Activated T-cell treated with anti-CD3 and anti-CD28 coated beads, Interleukin-2, amount 50 U/mL, for 72 hours (primary cell): ENCODE data around the gene HINFP. TPM values are rescaled to one million over a fixed set of nuclear protein-coding genes. Genes with fewer than 3 reads are reported as not detected.
A peak's percentile ranks its signal among the peaks of the same experiment; 100 is the strongest.
"Not testable (repeated sequence)": the region's sequence is repeated elsewhere in the genome, so short reads cannot be mapped to it uniquely, and the experiment has no call there.

Experiments
- ATAC-seq, 2 donors: fragments of 150-1000 bp; cut with Tn5 transposase; replicated peaks in 1 of 2; 2 replicates each; pipeline ENCODE4 v1.10.0; 2021; ENCODE audit warnings: moderate library complexity in 2 of 2, mild to moderate bottlenecking in 1 of 2
- DNase-seq, 2 donors: peaks; one replicate each; pipeline ENCODE4 v3.0.0; 2021 to 2022; ENCODE audit warnings: mixed read lengths in 1 of 2
- H3K27ac Mint-ChIP-seq: one replicate; pipeline ENCODE4 v1.8.0; 2022; ENCODE audit warnings: mild to moderate bottlenecking, moderate library complexity, mixed read lengths
- H3K27me3 Mint-ChIP-seq: one replicate; pipeline ENCODE4 v1.8.0; 2022; ENCODE audit warnings: low read depth, mixed read lengths
- H3K36me3 Mint-ChIP-seq, 2 donors: one replicate each; pipeline ENCODE4 v1.8.0; 2022; ENCODE audit warnings: mixed read lengths in 2 of 2, mild to moderate bottlenecking in 1 of 2; ENCODE audit not compliant: insufficient read depth in 2 of 2
- H3K4me1 Mint-ChIP-seq: one replicate; pipeline ENCODE4 v1.8.0; 2022; ENCODE audit warnings: low read depth, mixed read lengths
- H3K4me3 Mint-ChIP-seq, 2 donors: one replicate each; pipeline ENCODE4 v1.8.0; 2022; ENCODE audit warnings: mild to moderate bottlenecking in 2 of 2, mixed read lengths in 2 of 2, moderate library complexity in 2 of 2
- H3K9me3 Mint-ChIP-seq, 2 donors: one replicate each; pipeline ENCODE4 v1.8.0; 2022; ENCODE audit warnings: mixed read lengths in 2 of 2
- total RNA-seq, 2 donors: library from RNA; stranded (reverse); gene quantifications; one replicate each; pipeline ENCODE4 v1.2.3, GENCODE V29; 2022

Gene HINFP
- total RNA-seq, 2 donors from 2014 or later: 31.9 to 34.1 TPM

DNA sequence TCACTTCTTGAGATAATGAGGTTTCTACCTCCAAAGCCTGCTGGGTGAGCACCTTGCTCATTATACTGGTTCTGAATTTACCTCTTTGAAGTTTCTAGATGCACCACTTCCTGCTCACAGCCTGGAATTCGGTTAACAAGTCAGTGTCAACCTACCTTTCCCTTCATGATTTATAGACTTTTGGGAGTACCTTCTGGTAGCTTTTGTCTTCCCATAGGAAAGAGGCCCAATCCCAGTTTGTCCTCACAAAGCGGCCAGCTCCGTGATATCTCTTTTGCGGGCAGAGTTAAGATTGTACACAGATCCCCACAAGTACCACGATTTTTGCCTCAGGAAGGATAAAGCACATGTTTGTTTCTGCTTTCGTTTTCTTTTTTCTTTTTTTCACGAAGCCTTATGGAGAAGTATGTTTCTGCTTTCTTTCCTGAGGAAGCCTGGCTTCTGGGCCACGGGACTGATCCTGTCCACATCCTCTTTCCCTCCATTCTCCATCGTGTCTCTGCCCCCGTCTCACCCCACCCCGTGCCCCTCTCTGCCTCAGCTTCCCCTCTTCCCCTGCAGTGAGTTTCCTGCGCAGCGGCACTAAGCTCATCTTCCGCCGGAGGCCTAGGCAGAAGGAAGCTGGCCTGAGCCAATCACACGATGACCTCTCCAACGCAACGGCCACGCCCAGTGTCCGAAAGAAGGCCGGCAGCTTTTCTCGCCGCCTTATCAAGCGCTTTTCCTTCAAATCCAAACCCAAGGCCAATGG, 5.7 kb upstream of the HINFP start:
- peaks cover 43% of the 10 kb centered on the region for H3K4me1 Mint-ChIP-seq
- peak overlapping the region; percentile 86 to 87 for H3K4me3 Mint-ChIP-seq
- H3K27ac Mint-ChIP-seq: peak overlapping the region; percentile 85
- DNase-seq: peak in 1 of 2 donors; percentile 28
- peaks cover 2 to 22% of the 10 kb centered on the region in 2 donors for H3K36me3 Mint-ChIP-seq
- ATAC-seq: peak; percentile 63 to 70
- H3K9me3 Mint-ChIP-seq: no peaks in the 10 kb centered on the region
- no peaks in the 10 kb centered on the region for H3K27me3 Mint-ChIP-seq

DNA sequence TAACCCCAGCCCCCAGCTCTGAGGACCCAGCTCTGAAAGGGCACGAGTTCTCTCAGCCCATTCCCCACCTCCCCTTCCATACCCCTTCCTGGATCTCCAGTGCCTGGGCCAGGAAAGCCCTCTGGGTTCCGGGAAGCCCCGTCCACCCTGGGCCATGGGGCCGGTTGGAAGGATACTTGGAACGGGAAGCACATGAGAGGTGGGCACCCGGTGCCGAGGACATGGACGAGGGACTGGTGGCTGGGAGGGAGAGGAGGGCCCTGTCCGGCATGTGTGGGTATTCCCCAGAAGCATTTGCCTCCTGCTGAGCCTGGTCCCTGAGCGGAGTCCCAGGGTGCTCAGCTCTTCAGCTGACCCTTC, 5.2 kb upstream of the HINFP start:
- Mint-ChIP-seq H3K27me3 (no peaks in the 10 kb centered on the region), H3K27ac (peak overlapping the region; percentile 85), H3K4me3 (peak overlapping the region; percentile 86 to 87), H3K9me3 (no peaks in the 10 kb centered on the region), H3K4me1 (peaks cover 49% of the 10 kb centered on the region), H3K36me3 (peaks cover 2 to 19% of the 10 kb centered on the region in 2 donors)
- ATAC-seq: no peak
- no peak for DNase-seq

DNA sequence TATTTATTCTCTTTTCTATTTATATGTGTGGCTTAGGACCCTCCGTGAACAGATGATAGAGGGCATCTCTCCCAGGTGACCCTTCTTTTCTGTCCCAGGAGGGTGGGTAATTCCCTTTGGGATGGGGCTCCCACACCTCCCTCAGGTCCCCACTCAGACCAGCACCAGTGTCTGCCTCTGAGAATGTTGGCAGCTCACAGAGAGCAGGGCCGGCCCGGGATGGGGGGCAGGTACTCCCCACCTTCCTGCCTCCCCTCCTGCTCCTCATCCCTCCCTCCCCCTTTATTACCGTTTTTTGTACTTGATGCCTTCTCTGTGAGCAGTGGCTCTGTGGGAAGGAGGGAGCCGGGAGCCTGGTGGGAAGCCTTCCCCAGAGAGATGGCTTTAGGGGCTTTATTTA, 4.8 kb upstream of the HINFP start:
- H3K4me1 Mint-ChIP-seq: peaks cover 46% of the 10 kb centered on the region
- DNase-seq (no peak), ATAC-seq (no peak)
- peak overlapping the region; percentile 47 for H3K27ac Mint-ChIP-seq
- H3K9me3 Mint-ChIP-seq: no peaks in the 10 kb centered on the region
- H3K27me3 Mint-ChIP-seq: no peaks in the 10 kb centered on the region
- H3K4me3 Mint-ChIP-seq: peak overlapping the region; percentile 22 to 25
- peaks cover 2 to 16% of the 10 kb centered on the region in 2 donors for H3K36me3 Mint-ChIP-seq

DNA sequence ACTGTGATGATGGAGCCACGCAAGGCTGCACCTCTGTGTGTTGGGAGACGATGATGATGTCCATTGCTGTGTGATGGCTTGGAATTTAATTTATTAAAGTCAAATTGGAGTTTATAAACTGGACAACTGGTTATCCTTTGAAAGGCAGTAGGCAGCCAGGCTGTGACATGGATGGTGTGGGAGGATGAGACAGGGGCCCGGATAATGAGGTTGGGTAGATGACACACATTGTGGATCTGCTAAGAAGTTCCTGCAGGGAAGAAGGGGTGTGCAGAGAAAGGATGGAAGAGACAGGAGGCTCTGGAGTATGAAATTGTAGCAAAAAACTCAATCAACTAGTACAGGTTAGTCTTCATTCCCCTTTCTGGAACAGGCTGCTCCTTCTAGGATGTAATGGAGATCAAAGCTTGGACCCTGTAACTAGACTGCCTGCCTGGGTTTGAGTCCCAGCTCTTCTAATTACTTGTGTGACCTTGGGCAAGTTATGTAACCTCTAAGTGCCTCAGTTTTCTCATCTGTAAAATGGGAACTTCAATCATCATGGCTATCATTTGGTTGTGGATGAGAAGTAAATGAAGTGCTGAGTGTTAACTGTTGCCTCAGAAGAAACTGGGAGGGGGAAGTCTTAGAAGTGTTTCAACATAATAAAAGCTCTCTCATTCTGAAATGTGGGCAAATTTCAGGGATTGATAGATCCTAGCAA, 4.2 kb upstream of the HINFP start:
- DNase-seq: no peak
- Mint-ChIP-seq H3K4me3 (no peak overlapping the region), H3K9me3 (no peaks in the 10 kb centered on the region), H3K4me1 (peaks cover 47% of the 10 kb centered on the region), H3K27me3 (no peaks in the 10 kb centered on the region), H3K36me3 (peaks cover 2 to 13% of the 10 kb centered on the region in 2 donors), H3K27ac (peak overlapping the region; percentile 47)
- ATAC-seq: no peak

DNA sequence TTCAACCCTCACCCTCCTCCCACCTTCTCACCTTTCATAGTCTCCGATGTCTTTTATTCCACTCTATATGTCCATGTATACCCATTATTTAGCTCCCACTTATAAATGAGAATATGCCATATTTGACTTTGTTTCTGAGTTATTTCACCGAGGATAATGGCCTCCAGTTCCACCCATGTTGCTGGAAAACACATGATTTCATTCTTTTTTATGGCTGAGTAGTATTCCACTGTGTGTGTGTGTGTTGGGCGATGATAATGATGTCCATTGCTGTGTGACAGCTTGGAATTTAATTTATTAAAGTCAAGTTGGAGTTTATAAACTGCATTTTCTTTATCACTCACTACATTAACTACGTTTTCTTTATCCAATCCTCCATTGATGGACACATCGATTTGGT, 3.2 kb upstream of the HINFP start:
- Mint-ChIP-seq H3K27me3 (no peaks in the 10 kb centered on the region), H3K4me3 (no peak overlapping the region), H3K36me3 (peaks cover 4 to 9% of the 10 kb centered on the region in 2 donors), H3K4me1 (peaks cover 57% of the 10 kb centered on the region), H3K9me3 (no peaks in the 10 kb centered on the region), H3K27ac (no peak overlapping the region)
- DNase-seq: no peak
- ATAC-seq: no peak

DNA sequence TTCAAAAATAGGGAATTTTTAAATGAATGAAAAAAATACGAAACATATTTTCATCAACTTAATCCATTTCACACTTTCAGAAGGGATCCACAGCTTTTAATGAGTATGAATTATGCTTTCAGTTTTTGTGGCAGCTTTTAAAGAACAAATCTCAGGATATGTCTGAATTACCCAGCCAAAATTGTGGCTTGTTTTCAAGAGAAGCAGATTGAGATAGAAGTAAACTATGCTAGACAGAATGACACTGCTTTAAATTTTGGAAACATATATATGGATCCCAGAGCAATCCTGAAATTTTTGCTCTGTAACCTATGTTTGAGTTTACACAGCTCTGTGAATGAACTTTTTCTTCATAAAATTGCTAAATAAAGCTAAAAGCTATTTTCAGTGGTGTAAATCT, 2.4 kb upstream of the HINFP start:
- H3K36me3 Mint-ChIP-seq: peaks cover 4 to 8% of the 10 kb centered on the region in 2 donors

DNA sequence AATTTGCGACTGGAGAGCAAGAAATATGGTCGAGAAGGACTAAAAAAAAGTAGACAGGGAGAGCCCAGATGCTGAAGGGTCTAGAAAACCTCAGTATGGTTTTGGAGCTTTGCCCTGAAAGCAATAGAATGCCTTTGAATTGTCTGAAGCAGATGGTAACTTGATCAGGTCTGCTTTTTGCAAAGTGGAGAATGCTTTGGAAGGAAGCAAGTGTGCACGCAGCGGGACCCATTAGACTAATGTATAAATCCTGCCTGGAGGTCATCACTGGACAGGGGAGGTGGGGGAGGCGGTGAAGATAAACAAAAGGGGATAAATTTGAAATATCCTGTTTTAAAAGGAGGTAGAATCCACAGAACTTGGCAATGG, 757 bp upstream of the HINFP start:
- Mint-ChIP-seq H3K36me3 (peaks cover 2 to 6% of the 10 kb centered on the region in 2 donors), H3K9me3 (no peaks in the 10 kb centered on the region), H3K27me3 (no peaks in the 10 kb centered on the region), H3K27ac (peak overlapping the region; percentile 82), H3K4me3 (peak overlapping the region; percentile 94), H3K4me1 (peaks cover 44% of the 10 kb centered on the region)
- no peak for DNase-seq
- ATAC-seq: no peak

More for the DNA sequence above, 2.4 kb upstream of the HINFP start:
- no peaks in the 10 kb centered on the region for H3K9me3 Mint-ChIP-seq
- no peak overlapping the region for H3K27ac Mint-ChIP-seq
- ATAC-seq (no peak), DNase-seq (no peak)
- H3K4me1 Mint-ChIP-seq: peaks cover 58% of the 10 kb centered on the region
- no peaks in the 10 kb centered on the region for H3K27me3 Mint-ChIP-seq
- H3K4me3 Mint-ChIP-seq: no peak overlapping the region

DNA sequence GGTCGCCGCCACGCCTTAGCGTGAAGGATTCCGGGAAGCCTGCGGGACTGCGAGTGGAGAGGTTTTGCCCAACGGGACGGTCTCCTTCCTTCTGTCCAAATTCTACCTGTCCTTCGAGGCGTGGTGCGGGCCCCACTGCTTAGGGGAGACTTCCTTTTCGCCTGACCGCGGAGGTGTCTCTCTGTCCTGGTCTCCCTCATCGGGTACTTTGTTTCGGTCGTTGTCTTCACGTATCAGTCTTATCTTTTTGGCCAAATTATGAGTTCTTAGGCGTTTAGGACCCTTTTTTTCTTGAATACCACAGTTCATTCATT, 388 bp downstream of the HINFP start:
- Mint-ChIP-seq H3K4me3 (peak overlapping the region; percentile 94), H3K27me3 (no peaks in the 10 kb centered on the region), H3K36me3 (peaks cover 2 to 7% of the 10 kb centered on the region in 2 donors), H3K9me3 (no peaks in the 10 kb centered on the region), H3K4me1 (peaks cover 37% of the 10 kb centered on the region), H3K27ac (peak overlapping the region; percentile 91)
- ATAC-seq (peak in 1 of 2 donors; percentile 3), DNase-seq (no peak)

DNA sequence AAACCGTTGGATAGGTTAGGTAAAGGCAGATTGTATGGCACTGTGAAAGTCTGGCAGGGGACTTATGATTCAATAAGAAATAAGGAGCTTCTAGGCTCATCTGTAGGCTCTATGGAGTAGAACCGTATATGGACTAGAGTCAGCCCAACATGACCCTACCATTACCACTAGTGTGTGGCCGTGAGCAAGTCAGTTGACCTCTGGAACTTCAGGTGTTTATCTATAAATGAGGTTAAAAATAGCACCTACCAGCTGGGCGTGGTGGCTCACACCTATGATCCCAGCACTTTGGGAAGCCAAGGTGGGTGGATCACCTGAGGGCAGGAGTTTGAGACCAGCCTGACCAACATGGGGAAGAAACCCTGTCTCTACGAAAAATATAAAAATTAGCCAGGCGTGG, 4.4 kb downstream of the HINFP start:
- Mint-ChIP-seq H3K27me3 (no peaks in the 10 kb centered on the region), H3K4me3 (no peak overlapping the region), H3K27ac (no peak overlapping the region), H3K4me1 (peaks cover 31% of the 10 kb centered on the region), H3K36me3 (peaks cover 2 to 14% of the 10 kb centered on the region in 2 donors), H3K9me3 (no peaks in the 10 kb centered on the region)
- DNase-seq: no peak
- no peak for ATAC-seq

DNA sequence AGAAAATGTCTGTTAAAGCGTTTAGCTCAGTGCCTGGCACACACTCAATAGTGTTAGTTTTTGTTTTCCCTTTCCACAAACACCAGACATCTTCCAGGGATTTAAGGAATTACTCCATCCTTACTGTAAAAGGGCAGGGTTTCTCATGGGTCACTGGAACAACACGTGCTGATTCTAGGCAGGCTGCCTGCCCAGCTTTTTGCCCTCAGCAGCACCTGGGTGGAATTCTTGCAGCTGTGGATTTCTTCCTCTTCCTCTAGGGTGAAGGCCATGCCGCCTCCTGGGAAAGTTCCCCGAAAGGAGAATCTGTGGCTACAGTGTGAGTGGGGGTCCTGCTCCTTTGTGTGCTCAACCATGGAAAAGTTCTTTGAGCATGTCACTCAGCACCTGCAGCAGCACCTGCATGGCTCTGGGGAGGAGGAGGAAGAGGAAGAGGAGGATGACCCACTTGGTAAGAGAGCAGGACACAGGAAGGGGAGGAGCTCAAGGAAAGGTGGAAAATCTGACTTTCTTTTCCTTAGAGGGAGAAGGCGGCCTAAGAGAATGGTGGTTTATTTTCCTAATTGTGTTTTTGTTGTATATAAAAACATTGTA, 5.4 kb downstream of the HINFP start:
- Mint-ChIP-seq H3K9me3 (no peaks in the 10 kb centered on the region), H3K27me3 (no peaks in the 10 kb centered on the region), H3K4me3 (no peak overlapping the region), H3K36me3 (peaks cover 2 to 14% of the 10 kb centered on the region in 2 donors), H3K4me1 (peaks cover 26% of the 10 kb centered on the region), H3K27ac (peak overlapping the region; percentile 18)
- DNase-seq (no peak), ATAC-seq (no peak)

DNA sequence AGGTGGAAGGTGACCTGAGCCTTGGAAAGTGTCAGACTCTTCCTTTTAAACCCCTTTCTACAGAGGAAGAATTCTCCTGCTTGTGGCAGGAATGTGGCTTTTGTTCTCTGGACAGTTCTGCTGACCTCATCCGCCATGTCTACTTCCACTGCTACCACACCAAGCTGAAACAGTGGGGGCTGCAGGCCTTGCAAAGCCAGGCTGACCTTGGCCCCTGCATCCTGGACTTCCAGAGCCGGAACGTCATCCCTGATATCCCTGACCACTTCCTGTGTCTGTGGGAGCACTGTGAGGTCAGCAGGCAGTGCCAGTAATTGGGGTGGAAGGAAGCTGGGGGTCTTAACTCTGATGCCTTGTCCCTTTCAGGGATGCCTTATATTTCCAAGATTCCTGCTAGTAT, 9.3 kb downstream of the HINFP start:
- Mint-ChIP-seq H3K4me1 (peaks cover 10% of the 10 kb centered on the region), H3K27ac (no peak overlapping the region), H3K27me3 (no peaks in the 10 kb centered on the region), H3K36me3 (peaks cover 6 to 18% of the 10 kb centered on the region in 2 donors), H3K9me3 (no peaks in the 10 kb centered on the region), H3K4me3 (no peak overlapping the region)
- DNase-seq: no peak
- no peak for ATAC-seq

DNA sequence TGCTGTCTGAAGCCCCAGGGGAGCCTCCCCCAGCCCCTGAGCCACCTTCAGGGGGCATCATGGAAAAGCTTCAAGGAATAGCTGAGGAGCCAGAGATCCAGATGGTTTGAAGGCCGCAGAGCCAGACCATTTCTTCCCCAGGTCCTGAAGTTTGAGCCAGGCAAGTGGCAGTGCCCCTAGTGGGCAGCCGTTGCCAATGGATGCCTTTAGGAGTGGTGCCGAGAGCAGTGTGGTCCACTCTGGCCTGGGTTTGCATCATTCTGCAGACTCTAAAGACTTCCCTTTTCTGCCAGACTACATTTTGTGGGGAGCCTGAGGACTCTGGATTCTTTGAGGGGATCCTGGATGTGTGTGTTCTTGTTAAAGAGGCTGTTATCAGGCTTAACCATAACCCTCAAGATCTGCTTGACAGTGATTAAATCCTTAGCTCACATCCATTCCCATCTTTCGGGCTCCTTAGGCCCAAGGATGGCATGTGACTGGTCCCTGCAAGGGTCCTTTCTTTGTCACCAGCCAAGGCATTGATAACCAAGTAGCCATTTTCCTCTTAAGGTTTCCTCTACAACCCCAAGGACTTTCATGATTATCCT, 13.1 kb downstream of the HINFP start:
- Mint-ChIP-seq H3K27ac (no peak overlapping the region), H3K4me1 (no peaks in the 10 kb centered on the region), H3K9me3 (no peaks in the 10 kb centered on the region), H3K27me3 (no peaks in the 10 kb centered on the region), H3K36me3 (peaks cover 6 to 11% of the 10 kb centered on the region in 2 donors), H3K4me3 (no peak overlapping the region)
- DNase-seq (no peak), ATAC-seq (no peak)

DNA sequence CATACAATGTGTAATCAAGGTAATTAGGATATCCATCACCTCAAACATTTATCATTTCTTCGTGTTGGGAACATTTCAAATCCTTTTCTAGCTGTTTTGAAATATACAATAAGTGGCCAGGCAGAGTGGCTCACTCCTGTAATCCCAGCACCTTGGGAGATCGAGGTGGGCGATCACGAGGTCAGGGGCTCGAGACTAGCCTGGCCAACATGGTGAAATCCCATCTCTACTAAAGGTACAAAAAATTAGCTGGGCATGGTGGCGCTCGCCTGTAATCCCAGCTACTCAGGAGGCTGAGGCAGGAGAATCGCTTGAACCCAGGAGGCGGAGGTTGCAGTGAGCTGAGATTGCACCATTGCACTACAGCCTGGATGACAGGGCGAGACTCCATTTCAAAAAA, 17.9 kb downstream of the HINFP start:
- H3K4me3 Mint-ChIP-seq, ATAC-seq, DNase-seq, H3K27me3 Mint-ChIP-seq, H3K27ac Mint-ChIP-seq, H3K9me3 Mint-ChIP-seq, H3K36me3 Mint-ChIP-seq, H3K4me1 Mint-ChIP-seq: not testable (repeated sequence)
